A673 (cell line): Measurements from ENCODE around the gene TMTC2.

Experiments used
- CTCF ChIP-seq: fragments of 300-800, 200-600 bp; sonication (generic); conservative IDR thresholded peaks from 2 replicates; pipeline ENCODE4 v1.5.1; 2017; ENCODE audit warnings: low read depth, mild to moderate bottlenecking, antibody characterized with exemption, low read length, moderate library complexity, mixed read lengths
- EZH2 ChIP-seq: fragments of 200-600 bp; sonication (generic); IDR thresholded peaks from 2 replicates; pipeline ENCODE4 v1.6.1; 2017; ENCODE audit warnings: borderline replicate concordance, low read depth, mild to moderate bottlenecking, mixed read lengths, antibody characterized with exemption, low read length; ENCODE audit not compliant: poor library complexity, severe bottlenecking

GRCh38 chr12:82663893-82664292, 22.8 kb upstream of the TMTC2 start:
- TF ChIP-seq CTCF (no peak), EZH2 (no peak)
